ENCODE data around the gene ARHGAP6. TPM values are rescaled to one million over a fixed set of nuclear protein-coding genes. Genes with fewer than 3 reads are reported as not detected.

Gene ARHGAP6
- total and polyA plus RNA-seq, 2 donors from 2014 or later = 6.0 to 20.4 TPM

DNA sequence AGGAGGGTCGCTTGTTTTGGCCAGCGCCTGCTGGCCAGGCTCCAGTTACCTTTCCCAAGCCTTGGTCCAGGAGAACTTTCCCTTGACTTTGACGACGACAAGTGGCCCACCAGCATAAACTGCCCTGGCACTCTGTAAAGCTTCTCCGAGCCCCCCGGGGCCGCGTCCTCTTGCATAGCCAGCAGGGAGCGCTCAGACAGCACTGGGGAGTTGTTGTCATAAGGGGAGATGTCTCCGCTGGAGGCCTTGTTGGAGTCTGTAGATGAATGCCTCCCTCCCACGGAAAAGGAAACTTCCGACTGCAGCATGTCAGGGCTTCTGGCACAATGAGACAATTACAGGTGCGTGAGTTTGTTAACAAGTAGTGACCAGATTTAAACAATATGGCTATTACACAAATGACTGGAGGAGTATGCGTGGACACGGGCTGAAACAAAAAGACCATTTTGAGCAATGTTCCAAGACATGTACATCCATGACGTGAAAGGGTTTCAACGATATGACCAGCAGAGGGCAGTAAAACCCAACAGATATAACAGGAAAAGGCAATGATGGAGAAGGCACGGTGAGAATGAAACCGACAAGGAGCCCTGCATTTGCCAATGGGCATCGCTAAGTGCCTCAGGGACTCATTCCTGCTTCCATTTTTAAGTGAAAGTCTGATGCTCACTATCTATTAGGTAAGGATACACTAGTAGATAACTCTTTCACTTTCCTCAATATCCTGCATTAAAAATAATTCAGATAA, 521.6 kb downstream of the ARHGAP6 start:
- DNase-seq (peak in 4 of 5 donors; percentile 58 to 89 (median 79)), FAIRE-seq (peak; percentile 85)
- no peak overlapping the region for H3K27ac ChIP-seq (ENCODE audit: low read depth in 2 of 2, low read length in 2 of 2)
- intact Hi-C loops (cut with DNase I) = loop anchor here (10.0 kb wide), 1 partner anchor 391 kb away; no protein-coding TSS in a partner anchor
- no peaks in the 10 kb centered on the region for H3K27me3 ChIP-seq (ENCODE audit: control insufficient read depth, insufficient read depth, low read length)
- H3K4me3 ChIP-seq (ENCODE audit: low read length in 3 of 3) = no peak overlapping the region
- no peak overlapping the region for H3K9ac ChIP-seq (ENCODE audit: low read length in 3 of 3)
- TF ChIP-seq, protein P1, sequence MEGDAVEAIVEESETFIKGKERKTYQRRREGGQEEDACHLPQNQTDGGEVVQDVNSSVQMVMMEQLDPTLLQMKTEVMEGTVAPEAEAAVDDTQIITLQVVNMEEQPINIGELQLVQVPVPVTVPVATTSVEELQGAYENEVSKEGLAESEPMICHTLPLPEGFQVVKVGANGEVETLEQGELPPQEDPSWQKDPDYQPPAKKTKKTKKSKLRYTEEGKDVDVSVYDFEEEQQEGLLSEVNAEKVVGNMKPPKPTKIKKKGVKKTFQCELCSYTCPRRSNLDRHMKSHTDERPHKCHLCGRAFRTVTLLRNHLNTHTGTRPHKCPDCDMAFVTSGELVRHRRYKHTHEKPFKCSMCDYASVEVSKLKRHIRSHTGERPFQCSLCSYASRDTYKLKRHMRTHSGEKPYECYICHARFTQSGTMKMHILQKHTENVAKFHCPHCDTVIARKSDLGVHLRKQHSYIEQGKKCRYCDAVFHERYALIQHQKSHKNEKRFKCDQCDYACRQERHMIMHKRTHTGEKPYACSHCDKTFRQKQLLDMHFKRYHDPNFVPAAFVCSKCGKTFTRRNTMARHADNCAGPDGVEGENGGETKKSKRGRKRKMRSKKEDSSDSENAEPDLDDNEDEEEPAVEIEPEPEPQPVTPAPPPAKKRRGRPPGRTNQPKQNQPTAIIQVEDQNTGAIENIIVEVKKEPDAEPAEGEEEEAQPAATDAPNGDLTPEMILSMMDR (IDR thresholded peaks at IDR 0.05; ENCODE audit: borderline replicate concordance, extremely low read depth, insufficient read depth) = peak; percentile 71
- H3K4me1 ChIP-seq (ENCODE audit: control insufficient read depth in 2 of 3, insufficient read depth in 2 of 3, low read depth in 1 of 3, low read length in 3 of 3) = no peaks in the 10 kb centered on the region
- no peaks in the 10 kb centered on the region for H3K36me3 ChIP-seq (ENCODE audit: control insufficient read depth in 2 of 3, insufficient read depth in 3 of 3, low read length in 3 of 3)
- H3K9me3 ChIP-seq (ENCODE audit: control insufficient read depth in 2 of 3, insufficient read depth in 1 of 3, low read length in 3 of 3) = no peaks in the 10 kb centered on the region

DNA sequence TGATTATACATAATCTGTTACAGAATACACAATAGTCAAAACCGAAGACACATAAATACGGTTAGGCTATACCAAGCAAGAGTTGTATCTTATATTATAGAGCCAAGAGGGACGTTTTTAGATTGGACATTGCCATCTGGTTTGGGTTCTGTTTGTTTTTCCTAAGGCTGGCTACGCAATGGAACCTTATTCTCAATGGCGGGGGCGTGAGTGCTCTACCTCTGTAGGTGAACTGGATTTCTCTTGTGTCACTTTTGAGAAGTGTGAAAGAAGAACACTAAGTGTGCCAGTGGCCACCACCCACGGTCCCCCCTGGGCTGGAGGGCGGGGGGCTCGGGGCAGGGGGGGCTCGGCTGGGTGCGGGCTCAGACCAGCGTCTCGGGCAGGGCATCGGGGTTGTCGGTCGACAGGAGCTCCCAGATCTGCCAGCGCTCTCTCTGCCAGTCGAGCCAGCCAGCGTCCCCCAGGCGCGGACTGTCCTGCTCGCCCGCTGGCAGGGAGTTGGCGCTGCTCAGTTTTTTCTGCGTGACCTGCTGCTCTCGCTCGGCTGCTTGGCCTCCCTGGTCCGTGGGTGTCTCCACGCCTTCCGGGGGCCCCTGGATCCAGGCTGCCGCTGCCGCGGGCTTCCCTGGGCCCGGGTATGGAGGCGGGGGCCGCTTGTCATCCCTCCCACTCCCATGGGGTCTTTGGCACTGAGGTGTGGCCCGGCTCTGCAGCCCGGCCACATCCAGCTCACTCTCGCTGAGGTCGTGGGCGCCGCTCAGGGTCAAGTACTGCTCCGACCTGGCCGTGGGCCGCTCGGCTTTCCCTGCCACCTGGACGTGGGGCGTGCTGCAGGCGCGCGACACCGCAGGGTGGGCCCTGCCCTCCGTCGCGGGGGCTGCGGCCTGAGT, 527.0 kb downstream of the ARHGAP6 start:
- Histone ChIP-seq H3K27ac (ENCODE audit: low read depth in 2 of 2, low read length in 2 of 2) (no peak overlapping the region), H3K4me3 (ENCODE audit: low read length in 3 of 3) (no peak overlapping the region), H3K9ac (ENCODE audit: low read length in 3 of 3) (no peak overlapping the region), H3K27me3 (ENCODE audit: control insufficient read depth, insufficient read depth, low read length) (no peaks in the 10 kb centered on the region), H3K9me3 (ENCODE audit: control insufficient read depth in 2 of 3, insufficient read depth in 1 of 3, low read length in 3 of 3) (no peaks in the 10 kb centered on the region), H3K36me3 (ENCODE audit: control insufficient read depth in 2 of 3, insufficient read depth in 3 of 3, low read length in 3 of 3) (no peaks in the 10 kb centered on the region), H3K4me1 (ENCODE audit: control insufficient read depth in 2 of 3, insufficient read depth in 2 of 3, low read depth in 1 of 3, low read length in 3 of 3) (no peaks in the 10 kb centered on the region)
- TF ChIP-seq, protein P1 (IDR thresholded peaks at IDR 0.05; ENCODE audit: borderline replicate concordance, extremely low read depth, insufficient read depth) = no peak
- intact Hi-C loops (cut with DNase I) = loop anchor here (10.0 kb wide), 1 partner anchor 954 kb away; no protein-coding TSS in a partner anchor
- DNase-seq = peak in 2 of 5 donors; percentile 18 to 70
- FAIRE-seq = no peak

DNA sequence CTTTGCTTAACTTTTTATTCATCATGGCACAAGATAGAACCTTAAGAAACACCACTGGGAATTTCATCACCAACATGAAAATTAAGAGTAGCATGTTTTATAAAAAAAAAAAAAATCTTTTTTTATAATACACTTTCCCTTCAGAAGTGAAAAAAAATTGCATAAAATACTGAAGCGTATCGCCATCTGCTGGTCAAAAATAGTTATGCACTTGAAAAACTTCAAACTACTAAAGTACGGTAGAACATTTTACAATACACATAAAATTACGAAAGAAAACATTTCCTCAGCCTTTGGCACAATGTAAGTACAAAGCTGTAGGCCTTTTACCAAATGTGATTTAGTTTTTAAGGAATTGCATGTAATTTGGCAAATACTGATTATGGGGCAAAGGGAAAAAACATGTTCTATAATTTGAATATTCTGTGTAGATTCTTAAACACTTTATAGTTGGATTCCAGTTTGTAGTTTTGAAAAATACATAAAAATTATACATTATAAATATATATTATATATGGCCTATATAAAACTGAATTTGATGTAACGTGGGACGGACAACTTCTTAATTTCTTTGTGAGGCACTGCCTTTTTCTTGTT, 528.1 kb downstream of the ARHGAP6 start:
- Histone ChIP-seq H3K36me3 (ENCODE audit: control insufficient read depth in 2 of 3, insufficient read depth in 3 of 3, low read length in 3 of 3) (no peaks in the 10 kb centered on the region), H3K4me1 (ENCODE audit: control insufficient read depth in 2 of 3, insufficient read depth in 2 of 3, low read depth in 1 of 3, low read length in 3 of 3) (no peaks in the 10 kb centered on the region), H3K9ac (ENCODE audit: low read length in 3 of 3) (no peak overlapping the region), H3K27ac (ENCODE audit: low read depth in 2 of 2, low read length in 2 of 2) (no peak overlapping the region), H3K9me3 (ENCODE audit: control insufficient read depth in 2 of 3, insufficient read depth in 1 of 3, low read length in 3 of 3) (no peaks in the 10 kb centered on the region), H3K4me3 (ENCODE audit: low read length in 3 of 3) (no peak overlapping the region), H3K27me3 (ENCODE audit: control insufficient read depth, insufficient read depth, low read length) (no peaks in the 10 kb centered on the region)
- intact Hi-C loops (cut with DNase I) = loop anchor here (10.0 kb wide), 1 partner anchor 953 kb away; no protein-coding TSS in a partner anchor
- TF ChIP-seq, protein P1 (IDR thresholded peaks at IDR 0.05; ENCODE audit: borderline replicate concordance, extremely low read depth, insufficient read depth) = peak; percentile 36
- FAIRE-seq (peak; percentile 98), DNase-seq (peak in 2 of 5 donors; percentile 52 to 55)

Data from kidney (tissue), 14 donors.